Colonic mucosa (tissue), 4 donors: Measurements from ENCODE around the gene STXBP6. TPM values are rescaled to one million over a fixed set of nuclear protein-coding genes. Genes with fewer than 3 reads are reported as not detected.

Experiments used
- DNase-seq: peaks from one replicate; pipeline ENCODE4 v3.0.0-alpha.2; 2020
- H3K27ac ChIP-seq: fragments of 200-600 bp; one replicate; pipeline ENCODE4 v1.8.0; 2021
- H3K27me3 ChIP-seq: fragments of 200-600 bp; one replicate; pipeline ENCODE4 v1.8.0; 2021
- H3K36me3 ChIP-seq: fragments of 200-600 bp; one replicate; pipeline ENCODE4 v1.8.0; 2021
- H3K4me1 ChIP-seq: fragments of 200-600 bp; one replicate; pipeline ENCODE4 v1.8.0; 2021; ENCODE audit warnings: mild to moderate bottlenecking
- H3K4me3 ChIP-seq: fragments of 200-600 bp; one replicate; pipeline ENCODE4 v1.8.0; 2021
- H3K9ac ChIP-seq, 2 donors: one replicate each; pipeline ENCODE4 v1.7.0; 2013; ENCODE audit warnings: control low read depth in 2 of 2, low read depth in 2 of 2, low read length in 2 of 2
- H3K9me3 ChIP-seq: fragments of 200-600 bp; one replicate; pipeline ENCODE4 v1.8.0; 2021
- intact Hi-C: fragments of 100-400 bp; cut with DNase I; formaldehyde crosslinking; loops from one replicate; pipeline ENCODE4 v1.14.1; 2022
- total RNA-seq, 2 donors: library from RNA; stranded (reverse); fragmentation: NEBNext Ultra II Directional in 1 of 2; extraction: Animal tissue kit (Norgen Biotek cat#: 25700) in 1 of 2; gene quantifications; one replicate each; pipeline ENCODE4 v1.2.1, GENCODE V29; 2021
- TF ChIP-seq, protein P1 (sequence below): fragments of 200-600 bp; IDR thresholded peaks from one replicate; pipeline ENCODE4 v1.8.0; 2022; ENCODE audit warnings: antibody characterized with exemption, mild to moderate bottlenecking
- donor health status: healthy.
- donor health status: DM: no; HTN: no; CAD: no.
- donor health status: DM: no; HTN: no; CAD: no.

The STXBP6 gene
- total RNA-seq, 2 donors from 2014 or later: 23.7 to 26.1 TPM

DNA sequence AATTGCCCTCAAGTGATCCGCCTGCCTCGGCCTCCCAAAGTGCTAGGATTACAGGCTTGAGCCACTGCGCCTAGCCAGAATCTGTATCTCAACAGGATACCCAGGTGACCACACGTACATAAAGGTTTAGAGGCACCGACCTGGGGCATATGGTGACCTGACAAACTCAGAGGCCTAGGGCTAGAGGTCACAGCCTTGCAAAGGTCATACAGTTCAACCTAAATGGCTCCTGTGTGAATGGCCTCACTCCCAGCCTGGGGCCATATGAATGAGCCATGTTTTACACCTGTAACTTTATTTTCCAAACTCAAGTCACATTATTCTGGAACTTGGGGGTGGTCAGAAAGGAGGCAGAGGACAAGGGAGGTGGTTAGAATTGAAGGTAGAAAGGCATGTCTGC, 10.0 kb downstream of the STXBP6 start:
- intact Hi-C loops: loop anchor here (5.0 kb wide), 1 partner anchor 92 kb away; no protein-coding TSS in a partner anchor
- H3K4me3 ChIP-seq: no peak overlapping the region
- no peak for DNase-seq
- TF ChIP-seq, protein P1, sequence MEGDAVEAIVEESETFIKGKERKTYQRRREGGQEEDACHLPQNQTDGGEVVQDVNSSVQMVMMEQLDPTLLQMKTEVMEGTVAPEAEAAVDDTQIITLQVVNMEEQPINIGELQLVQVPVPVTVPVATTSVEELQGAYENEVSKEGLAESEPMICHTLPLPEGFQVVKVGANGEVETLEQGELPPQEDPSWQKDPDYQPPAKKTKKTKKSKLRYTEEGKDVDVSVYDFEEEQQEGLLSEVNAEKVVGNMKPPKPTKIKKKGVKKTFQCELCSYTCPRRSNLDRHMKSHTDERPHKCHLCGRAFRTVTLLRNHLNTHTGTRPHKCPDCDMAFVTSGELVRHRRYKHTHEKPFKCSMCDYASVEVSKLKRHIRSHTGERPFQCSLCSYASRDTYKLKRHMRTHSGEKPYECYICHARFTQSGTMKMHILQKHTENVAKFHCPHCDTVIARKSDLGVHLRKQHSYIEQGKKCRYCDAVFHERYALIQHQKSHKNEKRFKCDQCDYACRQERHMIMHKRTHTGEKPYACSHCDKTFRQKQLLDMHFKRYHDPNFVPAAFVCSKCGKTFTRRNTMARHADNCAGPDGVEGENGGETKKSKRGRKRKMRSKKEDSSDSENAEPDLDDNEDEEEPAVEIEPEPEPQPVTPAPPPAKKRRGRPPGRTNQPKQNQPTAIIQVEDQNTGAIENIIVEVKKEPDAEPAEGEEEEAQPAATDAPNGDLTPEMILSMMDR: no peak
- H3K36me3 ChIP-seq: no peaks in the 10 kb centered on the region
- H3K27me3 ChIP-seq: no peaks in the 10 kb centered on the region
- H3K9ac ChIP-seq: no peak overlapping the region
- no peak overlapping the region for H3K27ac ChIP-seq
- H3K4me1 ChIP-seq: peaks cover 7% of the 10 kb centered on the region
- no peaks in the 10 kb centered on the region for H3K9me3 ChIP-seq

DNA sequence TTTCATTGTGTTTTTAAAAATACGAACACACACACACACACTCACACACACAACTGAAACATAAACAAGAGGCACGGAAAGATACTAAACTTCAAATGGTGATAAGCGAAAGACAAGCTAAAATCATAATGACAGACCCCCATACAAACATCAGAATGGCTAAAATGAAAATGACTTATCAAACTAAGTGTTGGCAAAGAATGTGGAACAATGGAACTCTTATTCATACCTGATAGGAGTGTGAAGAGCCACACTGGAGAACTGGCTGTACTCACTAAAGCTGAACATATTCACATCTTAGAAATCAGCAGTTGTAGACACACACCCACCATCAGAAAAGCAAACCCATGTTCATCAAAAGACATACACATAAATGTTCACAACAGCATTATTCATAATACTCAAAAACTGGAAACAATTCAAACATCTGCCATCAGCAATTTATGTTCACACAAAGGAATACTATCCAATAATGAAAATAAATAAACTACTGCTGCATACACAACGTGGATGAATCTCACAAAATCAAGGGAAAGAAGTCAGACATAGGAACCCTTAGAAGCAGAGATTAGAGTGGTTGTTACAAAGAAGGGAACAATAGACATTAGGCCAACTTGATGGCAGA, 11.8 kb downstream of the STXBP6 start:
- no peak overlapping the region for H3K9ac ChIP-seq

DNA sequence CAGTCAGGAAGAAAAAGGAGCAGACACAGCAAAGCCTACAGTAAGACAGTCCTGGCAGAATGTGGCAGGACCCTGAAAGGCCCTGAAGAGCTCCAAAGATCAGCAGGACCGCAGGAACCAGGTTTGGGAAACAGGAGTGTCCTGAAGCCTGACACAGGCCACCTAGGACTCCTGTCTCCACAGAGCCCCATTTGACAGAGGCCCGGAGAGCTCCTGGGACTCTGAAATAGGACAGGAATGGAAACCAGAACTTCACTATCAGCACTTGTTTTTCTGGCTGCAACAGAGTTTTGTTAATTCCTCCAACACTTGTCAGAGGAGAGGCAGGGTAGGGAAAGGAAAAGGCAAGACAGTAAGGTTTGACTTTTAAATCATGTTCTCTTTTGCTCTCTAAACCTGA, 12.9 kb downstream of the STXBP6 start:
- no peaks in the 10 kb centered on the region for H3K27me3 ChIP-seq
- no peaks in the 10 kb centered on the region for H3K36me3 ChIP-seq
- H3K4me3 ChIP-seq: no peak overlapping the region
- TF ChIP-seq, protein P1: no peak
- H3K9me3 ChIP-seq: no peaks in the 10 kb centered on the region
- H3K4me1 ChIP-seq: peaks cover 3% of the 10 kb centered on the region
- H3K27ac ChIP-seq: no peak overlapping the region
- no peak overlapping the region for H3K9ac ChIP-seq
- intact Hi-C loops: no loop called here
- DNase-seq: no peak

More for the DNA sequence above, 11.8 kb downstream of the STXBP6 start:
- Histone ChIP-seq H3K4me3 (no peak overlapping the region), H3K27me3 (no peaks in the 10 kb centered on the region), H3K27ac (no peak overlapping the region), H3K36me3 (no peaks in the 10 kb centered on the region), H3K4me1 (peaks cover 7% of the 10 kb centered on the region), H3K9me3 (no peaks in the 10 kb centered on the region)
- TF ChIP-seq, protein P1: no peak
- DNase-seq: no peak
- intact Hi-C loops: no loop called here

DNA sequence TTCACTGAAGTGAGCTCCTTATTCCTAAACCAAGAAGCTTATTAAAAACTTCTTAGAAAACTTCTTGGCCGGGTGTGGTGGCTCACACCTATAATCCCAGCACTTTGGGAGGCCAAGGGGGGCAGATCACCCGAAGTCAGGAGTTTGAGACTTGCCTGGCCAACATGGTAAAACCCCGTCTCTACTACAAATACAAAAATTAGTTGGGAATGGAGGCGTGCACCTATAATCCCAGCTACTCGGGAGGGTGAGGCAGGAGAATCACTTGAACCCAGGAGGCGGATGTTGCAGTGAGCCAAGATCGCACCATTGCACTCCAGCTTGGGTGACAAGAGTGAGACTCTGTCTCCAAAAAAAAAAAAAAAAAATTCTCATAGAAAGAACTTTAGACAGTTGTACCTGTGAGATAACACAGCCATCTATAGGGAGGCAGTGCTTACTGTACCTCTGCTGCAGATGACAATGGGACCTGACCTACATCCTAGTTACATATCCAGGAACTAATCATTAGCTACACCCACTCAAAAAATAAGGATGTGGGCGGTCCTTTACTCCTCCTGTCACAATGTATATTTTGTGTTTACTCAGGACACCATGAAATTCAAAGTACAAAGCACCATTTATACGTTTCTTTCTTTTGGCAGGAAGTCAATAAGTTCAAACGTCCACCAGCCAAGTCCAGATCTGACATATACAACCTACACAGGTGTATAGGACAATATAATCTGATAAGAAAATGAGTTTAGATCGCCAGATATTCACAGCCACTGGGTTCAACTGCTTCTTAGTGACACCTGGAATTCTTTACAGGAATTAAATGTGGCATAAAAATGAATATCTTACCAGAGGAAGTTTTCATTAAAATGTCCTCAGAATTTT, 14.9 kb downstream of the STXBP6 start:
- Histone ChIP-seq H3K4me1 (no peaks in the 10 kb centered on the region), H3K27me3 (no peaks in the 10 kb centered on the region), H3K36me3 (no peaks in the 10 kb centered on the region), H3K9me3 (no peaks in the 10 kb centered on the region), H3K4me3 (no peak overlapping the region), H3K27ac (peak overlapping the region; percentile 73), H3K9ac (no peak overlapping the region)
- TF ChIP-seq, protein P1: no peak
- DNase-seq: peak; percentile 74
- intact Hi-C loops: loop anchor here (5.0 kb wide), 1 partner anchor 53 kb away; no protein-coding TSS in a partner anchor

DNA sequence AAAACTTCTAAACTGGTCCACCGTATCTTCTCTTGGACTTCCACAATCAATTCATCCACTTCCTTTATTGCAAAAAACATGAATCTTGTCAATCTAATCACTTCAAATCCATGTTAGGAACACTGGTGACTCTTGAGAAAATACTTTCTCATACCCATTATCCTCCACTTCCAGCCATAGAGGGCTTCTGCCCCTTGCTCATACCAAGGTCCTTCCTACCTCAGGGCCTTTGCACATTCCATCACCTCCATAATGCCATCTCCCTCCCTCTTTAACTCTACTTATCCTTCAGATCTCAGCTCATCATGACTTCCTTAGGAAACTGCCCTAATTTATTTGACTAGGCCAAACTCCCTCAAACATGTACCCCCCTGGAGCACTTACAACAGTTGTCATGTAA, 16.6 kb downstream of the STXBP6 start:
- no peak for DNase-seq
- H3K27me3 ChIP-seq: no peaks in the 10 kb centered on the region
- no peak overlapping the region for H3K9ac ChIP-seq
- H3K9me3 ChIP-seq: no peaks in the 10 kb centered on the region
- no peak overlapping the region for H3K27ac ChIP-seq
- H3K4me1 ChIP-seq: no peaks in the 10 kb centered on the region
- H3K36me3 ChIP-seq: no peaks in the 10 kb centered on the region
- TF ChIP-seq, protein P1: no peak
- intact Hi-C loops: loop anchor here (5.0 kb wide), 1 partner anchor 51 kb away; no protein-coding TSS in a partner anchor
- H3K4me3 ChIP-seq: no peak overlapping the region
